HG03045 (cell line): ENCODE measurements around the gene FAM184B.

Experiments used
- ATAC-seq: cut with Tn5 transposase; IDR thresholded peaks from one replicate; pipeline ENCODE4 v1.9.1; 2021; ENCODE audit warnings: mild to moderate bottlenecking, moderate library complexity; ENCODE audit not compliant: unreplicated experiment

FAM184B gene

DNA sequence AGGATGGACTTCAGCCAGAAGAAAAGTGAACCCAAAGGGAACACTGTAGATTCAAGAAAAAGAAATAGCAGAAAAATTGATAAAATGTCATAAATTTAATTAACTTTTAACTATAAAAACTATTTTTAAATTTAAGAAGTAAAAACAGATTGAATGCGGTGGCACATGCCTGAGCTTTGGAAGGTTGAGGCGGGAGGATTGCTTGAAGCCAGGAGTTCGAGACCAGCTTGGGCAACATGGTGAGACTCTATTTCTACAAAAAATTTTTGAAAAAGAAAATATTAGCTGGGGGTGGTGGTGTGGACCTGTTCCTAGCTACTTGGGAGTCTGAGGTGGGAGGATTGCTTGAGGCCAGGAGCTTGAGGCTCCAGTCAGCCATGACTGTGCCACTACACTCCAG lies 3.0 kb downstream of the FAM184B start:
- ATAC-seq: no peak

DNA sequence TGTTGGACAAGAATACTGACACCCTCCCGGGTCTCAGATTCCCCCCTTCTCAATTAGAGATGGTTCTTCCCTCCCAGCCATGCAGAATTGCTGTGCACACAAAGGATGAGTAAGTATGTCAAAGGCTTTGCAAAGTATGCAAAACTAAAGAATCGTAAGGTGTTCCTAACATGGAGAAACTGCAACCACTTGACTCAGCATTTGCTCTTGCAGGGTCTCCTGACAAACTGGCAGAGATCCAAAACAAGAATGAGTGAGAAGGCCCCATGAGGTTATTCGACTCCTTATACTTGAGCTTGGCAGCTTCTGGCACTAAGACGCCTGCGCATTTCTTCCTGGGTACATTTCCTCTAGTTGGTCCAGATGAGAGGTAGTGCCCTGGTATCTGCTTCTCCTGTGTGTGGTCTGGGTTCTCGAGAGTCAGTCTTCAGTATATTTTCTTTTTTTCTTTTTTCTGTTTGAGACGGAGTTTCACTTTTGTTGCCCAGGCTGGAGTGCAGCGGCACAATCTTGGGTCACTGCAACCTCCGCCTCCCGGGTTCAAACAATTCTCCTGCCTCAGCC lies 8.2 kb downstream of the FAM184B start:
- ATAC-seq: no peak

DNA sequence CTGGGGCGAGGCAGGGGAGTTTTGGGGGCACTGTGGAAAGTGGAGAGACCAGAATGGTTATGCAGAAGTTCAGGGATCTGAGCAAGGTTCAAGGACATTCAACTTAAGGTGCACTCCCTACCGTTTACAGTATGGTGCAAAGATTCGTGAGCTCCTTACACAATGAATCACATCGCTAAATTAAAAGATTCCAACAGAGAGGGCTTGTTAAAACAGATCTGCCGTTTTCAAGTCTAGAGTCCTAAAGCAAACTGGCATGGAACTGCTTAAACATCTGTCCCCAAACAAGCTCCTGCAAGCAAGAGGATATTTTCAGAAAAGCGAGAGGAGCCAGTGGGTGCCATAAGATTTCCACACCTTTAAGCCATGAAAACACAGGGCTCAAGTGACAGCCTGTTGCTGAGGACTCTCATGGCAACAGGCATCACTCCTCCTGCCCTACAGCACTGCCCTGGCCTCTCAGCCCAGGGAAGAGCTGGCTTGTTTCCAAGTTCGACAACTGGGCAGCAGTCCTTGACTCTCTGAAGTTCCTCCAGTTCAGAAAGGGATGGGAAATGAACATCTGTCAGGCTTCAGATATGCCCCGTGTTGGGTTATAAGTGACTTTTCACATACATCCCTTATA lies 10.0 kb downstream of the FAM184B start:
- no peak for ATAC-seq

- ATAC-seq: no peak
These were observed 10.6 kb downstream of the FAM184B start for GRCh38 chr4:17770845-17771244.

GRCh38 chr4:17769406-17770174 lies 11.8 kb downstream of the FAM184B start:
- no peak for ATAC-seq

DNA sequence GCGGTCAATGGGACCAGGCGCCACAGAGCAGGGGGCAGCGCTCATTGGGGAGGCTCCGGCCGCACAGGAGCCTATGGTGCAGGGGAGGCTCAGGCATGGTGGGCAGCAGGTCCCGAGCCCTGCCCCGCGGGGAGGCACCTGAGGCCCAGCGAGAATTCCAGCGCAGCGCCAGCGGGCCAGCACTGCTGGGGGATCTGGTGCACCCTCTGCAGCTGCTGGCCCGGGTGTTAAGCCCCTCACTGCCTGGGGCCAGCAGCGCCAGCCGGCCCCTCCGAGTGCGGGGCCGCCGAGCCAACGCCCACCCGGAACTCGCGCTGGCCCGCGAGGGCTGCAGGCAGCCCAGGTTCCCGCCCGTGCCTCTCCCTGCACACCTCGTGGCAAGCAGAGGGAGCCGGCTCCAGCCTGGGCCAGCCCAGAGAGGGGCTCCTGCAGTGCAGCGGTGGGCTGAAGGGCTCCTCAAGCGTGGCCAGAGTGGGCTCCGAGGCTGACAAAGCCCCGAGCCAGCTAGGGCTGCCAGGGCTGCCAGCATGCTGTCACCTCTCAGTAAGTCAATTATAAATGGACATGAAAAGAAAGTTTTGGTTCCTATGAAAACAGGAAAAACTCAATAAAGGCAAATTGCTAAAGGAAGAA lies 14.5 kb downstream of the FAM184B start:
- no peak for ATAC-seq

GRCh38 chr4:17765514-17766286 lies 15.7 kb downstream of the FAM184B start:
- no peak for ATAC-seq

DNA sequence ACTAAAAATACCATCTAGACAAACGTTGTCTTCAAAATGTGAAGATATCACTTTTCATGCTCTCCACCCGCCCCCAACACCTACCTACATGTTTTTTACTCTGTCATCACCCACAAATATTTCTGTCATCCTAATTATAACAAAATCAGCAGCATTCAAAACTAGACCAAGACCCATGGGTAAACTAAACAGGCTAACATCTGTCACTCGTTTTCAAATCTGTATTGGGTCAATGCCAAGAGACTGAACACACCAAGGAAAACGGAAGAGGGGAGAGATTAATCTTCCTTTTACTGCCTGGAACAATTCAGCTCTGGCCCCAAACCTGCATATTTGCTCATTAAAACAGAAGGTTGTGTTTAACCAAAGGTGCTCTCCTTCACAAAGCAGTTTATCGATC lies 17.5 kb downstream of the FAM184B start:
- no peak for ATAC-seq

- no peak for ATAC-seq
These were observed 18.0 kb downstream of the FAM184B start for GRCh38 chr4:17763416-17763815.

DNA sequence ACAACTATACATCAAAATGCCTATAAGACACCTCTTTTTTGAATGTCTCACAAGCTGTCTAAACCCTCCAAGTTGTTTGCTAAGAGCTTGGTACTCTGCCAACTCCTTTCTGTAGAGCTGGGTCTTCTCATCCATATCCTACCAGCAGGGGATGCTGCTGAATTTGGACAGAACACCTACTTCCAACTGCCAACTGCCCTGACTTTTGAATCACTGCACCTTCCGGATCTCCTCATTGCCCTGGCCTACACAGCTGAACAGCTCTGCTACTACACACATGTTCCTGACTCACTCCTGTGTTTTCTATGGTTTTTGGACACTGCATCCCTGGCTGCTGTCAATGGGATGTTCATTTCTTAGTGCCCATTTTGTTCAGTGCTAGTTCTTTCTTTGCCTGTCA lies 18.7 kb downstream of the FAM184B start:
- ATAC-seq: no peak

- no peak for ATAC-seq
These were observed 20.4 kb downstream of the FAM184B start for GRCh38 chr4:17761062-17761461.

GRCh38 chr4:17760626-17761025 lies 20.8 kb downstream of the FAM184B start:
- ATAC-seq: no peak

GRCh38 chr4:17758485-17758884 lies 22.9 kb downstream of the FAM184B start:
- no peak for ATAC-seq

- no peak for ATAC-seq
These were observed 23.8 kb downstream of the FAM184B start for GRCh38 chr4:17757621-17758020.

DNA sequence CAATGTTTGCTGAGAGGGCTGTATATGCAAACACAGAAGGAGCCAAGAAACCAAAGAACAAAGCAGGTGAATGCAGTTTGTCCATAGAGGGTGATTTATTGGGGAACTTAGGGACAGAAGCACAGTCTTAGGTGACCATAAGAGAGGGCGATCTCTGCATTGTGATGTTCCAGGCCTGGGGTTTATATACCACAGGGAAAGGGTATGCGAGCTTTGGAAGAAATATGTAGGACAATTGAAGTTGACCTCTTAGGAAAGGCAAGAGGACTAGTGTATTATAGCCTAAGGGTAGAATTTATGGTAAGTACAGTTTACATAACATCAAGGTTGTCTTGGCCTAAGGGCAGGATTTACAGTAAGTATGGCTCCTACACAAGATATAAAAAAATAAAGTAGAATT lies 27.8 kb downstream of the FAM184B start:
- ATAC-seq: no peak

GRCh38 chr4:17740702-17741101 lies 40.7 kb downstream of the FAM184B start:
- no peak for ATAC-seq

GRCh38 chr4:17736484-17736883 lies 44.9 kb downstream of the FAM184B start:
- ATAC-seq: no peak

- ATAC-seq: no peak
These were observed 54.5 kb downstream of the FAM184B start for GRCh38 chr4:17726911-17727310.

GRCh38 chr4:17723648-17724047 lies 57.8 kb downstream of the FAM184B start:
- no peak for ATAC-seq

- ATAC-seq: no peak
These were observed 59.1 kb downstream of the FAM184B start for GRCh38 chr4:17722356-17722700.
